ENCODE results near the gene PTPRH. TPM values are rescaled to one million over a fixed set of nuclear protein-coding genes. Genes with fewer than 3 reads are reported as not detected.

PTPRH gene
- total and polyA plus RNA-seq, 12 donors, result 0.25 to 7.5 (median 2.4) TPM

- no peaks in the 10 kb centered on the region for H3K9me3 ChIP-seq
- WGBS, 2 donors, result 57 to 61% methylated on average over 9 of the region's 9 CpGs
- peaks cover 0 to 12% (median 0%) of the 10 kb centered on the region in 9 donors for H3K4me1 ChIP-seq
- TF ChIP-seq, protein P1, sequence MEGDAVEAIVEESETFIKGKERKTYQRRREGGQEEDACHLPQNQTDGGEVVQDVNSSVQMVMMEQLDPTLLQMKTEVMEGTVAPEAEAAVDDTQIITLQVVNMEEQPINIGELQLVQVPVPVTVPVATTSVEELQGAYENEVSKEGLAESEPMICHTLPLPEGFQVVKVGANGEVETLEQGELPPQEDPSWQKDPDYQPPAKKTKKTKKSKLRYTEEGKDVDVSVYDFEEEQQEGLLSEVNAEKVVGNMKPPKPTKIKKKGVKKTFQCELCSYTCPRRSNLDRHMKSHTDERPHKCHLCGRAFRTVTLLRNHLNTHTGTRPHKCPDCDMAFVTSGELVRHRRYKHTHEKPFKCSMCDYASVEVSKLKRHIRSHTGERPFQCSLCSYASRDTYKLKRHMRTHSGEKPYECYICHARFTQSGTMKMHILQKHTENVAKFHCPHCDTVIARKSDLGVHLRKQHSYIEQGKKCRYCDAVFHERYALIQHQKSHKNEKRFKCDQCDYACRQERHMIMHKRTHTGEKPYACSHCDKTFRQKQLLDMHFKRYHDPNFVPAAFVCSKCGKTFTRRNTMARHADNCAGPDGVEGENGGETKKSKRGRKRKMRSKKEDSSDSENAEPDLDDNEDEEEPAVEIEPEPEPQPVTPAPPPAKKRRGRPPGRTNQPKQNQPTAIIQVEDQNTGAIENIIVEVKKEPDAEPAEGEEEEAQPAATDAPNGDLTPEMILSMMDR (IDR thresholded peaks at IDR 0.05), result no peak
- intact Hi-C loops (cut with DNase I), result loop anchor here in 1 of 10 donors (10.0 kb wide), 1 partner anchor 317 kb away; no protein-coding TSS in a partner anchor
- ATAC-seq (no peak), DNase-seq (no peak)
- H3K27ac ChIP-seq, result no peak overlapping the region
- peaks cover 0 to 63% (median 55%) of the 10 kb centered on the region in 7 donors for H3K27me3 ChIP-seq
- H3K4me3 ChIP-seq, result no peak overlapping the region
- peaks cover 0 to 64% (median 0%) of the 10 kb centered on the region in 9 donors for H3K36me3 ChIP-seq
Measured at GRCh38 chr19:55137915-55138314, 71.4 kb downstream of the PTPRH start.

GRCh38 chr19:55136399-55137102, 72.8 kb downstream of the PTPRH start:
- H3K9me3 ChIP-seq, result no peaks in the 10 kb centered on the region
- no peak for ATAC-seq
- H3K27me3 ChIP-seq, result peaks cover 0 to 53% (median 41%) of the 10 kb centered on the region in 7 donors
- 71 to 72% methylated on average over 17 of the region's 17 CpGs for WGBS, 2 donors
- no peak overlapping the region for H3K4me3 ChIP-seq
- TF ChIP-seq, protein P1 (IDR thresholded peaks at IDR 0.05), result no peak
- intact Hi-C loops (cut with DNase I), result loop anchor here in 1 of 10 donors (10.0 kb wide), 1 partner anchor 318 kb away; no protein-coding TSS in a partner anchor
- H3K36me3 ChIP-seq, result peaks cover 0 to 59% (median 0%) of the 10 kb centered on the region in 9 donors
- peaks cover 0 to 7% (median 0%) of the 10 kb centered on the region in 9 donors for H3K4me1 ChIP-seq
- H3K27ac ChIP-seq, result no peak overlapping the region
- DNase-seq, result no peak

- ATAC-seq (no peak), DNase-seq (no peak)
- H3K36me3 ChIP-seq, result peaks cover 0 to 45% (median 0%) of the 10 kb centered on the region in 9 donors
- H3K4me3 ChIP-seq, result no peak overlapping the region
- H3K27ac ChIP-seq, result no peak overlapping the region
- WGBS, 2 donors, result 13 to 50% methylated on average over 1 to 2 of the region's 3 CpGs
- H3K4me1 ChIP-seq, result no peaks in the 10 kb centered on the region
- no peaks in the 10 kb centered on the region for H3K9me3 ChIP-seq
- intact Hi-C loops (cut with DNase I), result loop anchor here in 1 of 10 donors (10.0 kb wide), 1 partner anchor 320 kb away; no protein-coding TSS in a partner anchor
- TF ChIP-seq, protein P1 (IDR thresholded peaks at IDR 0.05), result no peak
- peaks cover 0 to 43% (median 28%) of the 10 kb centered on the region in 7 donors for H3K27me3 ChIP-seq
Measured at GRCh38 chr19:55134736-55135135, 74.6 kb downstream of the PTPRH start.

GRCh38 chr19:55133639-55134444, 75.5 kb downstream of the PTPRH start:
- TF ChIP-seq, protein P1 (IDR thresholded peaks at IDR 0.05), result no peak
- peaks cover 0 to 35% (median 24%) of the 10 kb centered on the region in 7 donors for H3K27me3 ChIP-seq
- peak in 1 of 8 donors; percentile 23 for ATAC-seq
- intact Hi-C loops (cut with DNase I), result loop anchor here in 1 of 10 donors (10.0 kb wide), 1 partner anchor 321 kb away; no protein-coding TSS in a partner anchor
- 72 to 78% methylated on average over 25 of the region's 25 CpGs for WGBS, 2 donors
- H3K4me3 ChIP-seq, result no peak overlapping the region
- peaks cover 0 to 40% (median 0%) of the 10 kb centered on the region in 9 donors for H3K36me3 ChIP-seq
- no peak overlapping the region for H3K27ac ChIP-seq
- no peaks in the 10 kb centered on the region for H3K9me3 ChIP-seq
- DNase-seq, result no peak
- H3K4me1 ChIP-seq, result no peaks in the 10 kb centered on the region
